Astrocyte (in vitro differentiated cells and primary cell): ENCODE measurements around the gene ALK. TPM values are rescaled to one million over a fixed set of nuclear protein-coding genes. Genes with fewer than 3 reads are reported as not detected.

ENCODE experiments used
- DNase-seq: peaks from one replicate; pipeline ENCODE4 v3.0.0-alpha.2; 2010; ENCODE audit warnings: low read depth
- FAIRE-seq: peaks from 2 replicates; lab custom pipeline; 2011; peaks lifted over from hg19 to GRCh38; lab: Jason Lieb, UNC
- H2AFZ ChIP-seq: 2 replicates; pipeline ENCODE4 v1.6.0; 2012; ENCODE audit warnings: low read depth, low read length, inconsistent platforms
- H3K27ac ChIP-seq: 2 replicates; pipeline ENCODE4 v1.5.1; 2011; ENCODE audit warnings: low read depth, low read length, inconsistent platforms
- H3K27me3 ChIP-seq: 2 replicates; pipeline ENCODE4 v1.6.0; 2011; ENCODE audit warnings: low read length, inconsistent platforms; ENCODE audit not compliant: insufficient read depth
- H3K36me3 ChIP-seq: 2 replicates; pipeline ENCODE4 v1.5.1; 2011; ENCODE audit warnings: low read length, inconsistent platforms; ENCODE audit not compliant: insufficient read depth
- H3K4me1 ChIP-seq: 2 replicates; pipeline ENCODE4 v1.5.1; 2011; ENCODE audit warnings: low read length, inconsistent platforms; ENCODE audit not compliant: insufficient read depth
- H3K4me2 ChIP-seq: 2 replicates; pipeline ENCODE4 v1.6.0; 2012; ENCODE audit warnings: low read length, inconsistent platforms
- H3K4me3 ChIP-seq: 2 replicates; pipeline ENCODE4 v1.5.1; 2011; ENCODE audit warnings: low read depth, mild to moderate bottlenecking, low read length, inconsistent platforms; ENCODE audit not compliant: insufficient read depth
- H3K79me2 ChIP-seq: 2 replicates; pipeline ENCODE4 v1.6.0; 2012; ENCODE audit warnings: mild to moderate bottlenecking, low read length, inconsistent platforms; ENCODE audit not compliant: insufficient read depth
- H3K9ac ChIP-seq: 2 replicates; pipeline ENCODE4 v1.6.0; 2012; ENCODE audit warnings: mild to moderate bottlenecking, low read length, inconsistent platforms
- H3K9me3 ChIP-seq: 2 replicates; pipeline ENCODE4 v1.5.1; 2012; ENCODE audit warnings: low read depth, mild to moderate bottlenecking, low read length, inconsistent platforms; ENCODE audit not compliant: insufficient read depth
- H4K20me1 ChIP-seq: 2 replicates; pipeline ENCODE4 v1.6.0; 2012; ENCODE audit warnings: low read length, inconsistent platforms; ENCODE audit not compliant: insufficient read depth
- H3K27ac Mint-ChIP-seq: one replicate; pipeline ENCODE4 v1.8.0; 2021; ENCODE audit warnings: mild to moderate bottlenecking, mixed read lengths; ENCODE audit not compliant: unreplicated experiment
- H3K27me3 Mint-ChIP-seq: one replicate; pipeline ENCODE4 v1.8.0; 2021; ENCODE audit warnings: low read depth, mixed read lengths; ENCODE audit not compliant: unreplicated experiment
- H3K36me3 Mint-ChIP-seq: one replicate; pipeline ENCODE4 v1.8.0; 2021; ENCODE audit warnings: low read depth, mixed read lengths; ENCODE audit not compliant: unreplicated experiment
- H3K4me1 Mint-ChIP-seq: one replicate; pipeline ENCODE4 v1.8.0; 2021; ENCODE audit warnings: low read depth, mixed read lengths; ENCODE audit not compliant: unreplicated experiment
- H3K4me3 Mint-ChIP-seq: one replicate; pipeline ENCODE4 v1.8.0; 2021; ENCODE audit warnings: mild to moderate bottlenecking, moderate library complexity, mixed read lengths; ENCODE audit not compliant: unreplicated experiment
- H3K9me3 Mint-ChIP-seq: one replicate; pipeline ENCODE4 v1.8.0; 2021; ENCODE audit warnings: mild to moderate bottlenecking, mixed read lengths; ENCODE audit not compliant: unreplicated experiment
- EZH2 ChIP-seq: IDR thresholded peaks from 2 replicates; pipeline ENCODE4 v1.6.1; 2012; ENCODE audit warnings: mild to moderate bottlenecking, low read length, inconsistent platforms; ENCODE audit not compliant: insufficient read depth
- total RNA-seq: library from RNA; stranded (reverse); gene quantifications from 2 replicates; pipeline ENCODE4 v1.2.1, GENCODE V29; 2021
- TF ChIP-seq, protein P1 (sequence below): IDR thresholded peaks from 2 replicates; pipeline ENCODE4 v1.5.1; 2011; ENCODE audit warnings: low read depth, mild to moderate bottlenecking, inconsistent platforms, low read length, moderate library complexity; ENCODE audit not compliant: insufficient read depth

Gene ALK
- total RNA-seq, 1 donor from 2014 or later: 0.16 TPM

DNA sequence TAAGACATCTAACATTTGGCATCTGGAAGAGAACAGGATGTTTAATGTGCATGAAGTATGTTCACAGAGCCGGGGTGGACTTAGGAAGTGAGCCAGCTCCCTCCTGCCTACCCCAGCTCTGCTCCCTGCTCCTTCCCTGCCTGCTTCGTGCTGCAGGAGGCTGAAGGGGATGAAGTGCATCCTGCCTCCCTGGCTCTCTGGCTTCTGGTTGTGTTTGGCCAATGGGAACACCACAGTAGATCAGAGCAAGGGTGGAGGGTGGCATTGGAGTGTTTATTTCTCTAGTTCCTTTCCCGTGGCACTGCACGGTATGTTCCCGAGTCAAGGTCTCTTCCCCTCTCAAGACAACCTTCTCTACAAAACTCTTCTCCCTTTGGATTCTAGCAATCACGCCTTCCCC, 426.3 kb downstream of the ALK start:
- Mint-ChIP-seq H3K4me3 (no peak overlapping the region), H3K9me3 (no peaks in the 10 kb centered on the region), H3K36me3 (no peaks in the 10 kb centered on the region), H3K27me3 (no peaks in the 10 kb centered on the region), H3K4me1 (no peaks in the 10 kb centered on the region), H3K27ac (no peak overlapping the region)
- no peak overlapping the region for H2AFZ ChIP-seq
- H3K4me2 ChIP-seq: no peak overlapping the region
- no peaks in the 10 kb centered on the region for H3K9me3 ChIP-seq
- H3K4me3 ChIP-seq: no peak overlapping the region
- TF ChIP-seq EZH2: no peak
- TF ChIP-seq, protein P1, sequence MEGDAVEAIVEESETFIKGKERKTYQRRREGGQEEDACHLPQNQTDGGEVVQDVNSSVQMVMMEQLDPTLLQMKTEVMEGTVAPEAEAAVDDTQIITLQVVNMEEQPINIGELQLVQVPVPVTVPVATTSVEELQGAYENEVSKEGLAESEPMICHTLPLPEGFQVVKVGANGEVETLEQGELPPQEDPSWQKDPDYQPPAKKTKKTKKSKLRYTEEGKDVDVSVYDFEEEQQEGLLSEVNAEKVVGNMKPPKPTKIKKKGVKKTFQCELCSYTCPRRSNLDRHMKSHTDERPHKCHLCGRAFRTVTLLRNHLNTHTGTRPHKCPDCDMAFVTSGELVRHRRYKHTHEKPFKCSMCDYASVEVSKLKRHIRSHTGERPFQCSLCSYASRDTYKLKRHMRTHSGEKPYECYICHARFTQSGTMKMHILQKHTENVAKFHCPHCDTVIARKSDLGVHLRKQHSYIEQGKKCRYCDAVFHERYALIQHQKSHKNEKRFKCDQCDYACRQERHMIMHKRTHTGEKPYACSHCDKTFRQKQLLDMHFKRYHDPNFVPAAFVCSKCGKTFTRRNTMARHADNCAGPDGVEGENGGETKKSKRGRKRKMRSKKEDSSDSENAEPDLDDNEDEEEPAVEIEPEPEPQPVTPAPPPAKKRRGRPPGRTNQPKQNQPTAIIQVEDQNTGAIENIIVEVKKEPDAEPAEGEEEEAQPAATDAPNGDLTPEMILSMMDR: no peak
- no peaks in the 10 kb centered on the region for H3K27me3 ChIP-seq
- FAIRE-seq: no peak
- no peaks in the 10 kb centered on the region for H4K20me1 ChIP-seq
- H3K4me1 ChIP-seq: no peaks in the 10 kb centered on the region
- no peaks in the 10 kb centered on the region for H3K36me3 ChIP-seq
- DNase-seq: no peak
- H3K79me2 ChIP-seq: no peaks in the 10 kb centered on the region
- no peak overlapping the region for H3K27ac ChIP-seq
- H3K9ac ChIP-seq: no peak overlapping the region

DNA sequence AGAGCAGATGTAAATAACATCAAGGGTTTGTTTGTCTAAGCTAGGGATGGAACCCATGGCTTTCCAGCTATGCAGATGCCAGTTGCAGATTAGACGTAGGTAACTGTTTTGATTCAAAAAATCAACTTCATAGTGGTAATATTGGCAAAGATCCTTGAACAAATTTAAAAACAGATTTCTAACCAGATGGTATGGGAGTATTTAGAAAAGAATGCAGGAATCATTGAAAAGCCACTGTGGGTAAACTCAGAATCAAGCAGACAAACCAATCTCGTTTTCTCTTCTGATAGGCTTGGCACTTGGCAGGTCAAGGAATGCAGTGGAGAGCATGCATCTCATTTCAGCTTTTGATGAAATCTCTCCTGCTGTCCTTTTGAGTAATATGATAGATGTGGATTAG, 428.7 kb downstream of the ALK start:
- H3K4me2 ChIP-seq: no peak overlapping the region
- H3K9me3 Mint-ChIP-seq: no peaks in the 10 kb centered on the region
- H3K79me2 ChIP-seq: no peaks in the 10 kb centered on the region
- no peaks in the 10 kb centered on the region for H3K9me3 ChIP-seq
- no peaks in the 10 kb centered on the region for H4K20me1 ChIP-seq
- H3K36me3 ChIP-seq: no peaks in the 10 kb centered on the region
- H3K27ac ChIP-seq: no peak overlapping the region
- no peak overlapping the region for H2AFZ ChIP-seq
- H3K36me3 Mint-ChIP-seq: no peaks in the 10 kb centered on the region
- no peaks in the 10 kb centered on the region for H3K27me3 Mint-ChIP-seq
- H3K4me1 Mint-ChIP-seq: peaks cover 3% of the 10 kb centered on the region
- H3K4me1 ChIP-seq: no peaks in the 10 kb centered on the region
- no peak overlapping the region for H3K4me3 ChIP-seq
- DNase-seq (no peak), FAIRE-seq (no peak)
- H3K9ac ChIP-seq: no peak overlapping the region
- H3K27ac Mint-ChIP-seq: no peak overlapping the region
- no peak for TF ChIP-seq EZH2
- TF ChIP-seq, protein P1: no peak
- no peak overlapping the region for H3K4me3 Mint-ChIP-seq
- H3K27me3 ChIP-seq: no peaks in the 10 kb centered on the region

DNA sequence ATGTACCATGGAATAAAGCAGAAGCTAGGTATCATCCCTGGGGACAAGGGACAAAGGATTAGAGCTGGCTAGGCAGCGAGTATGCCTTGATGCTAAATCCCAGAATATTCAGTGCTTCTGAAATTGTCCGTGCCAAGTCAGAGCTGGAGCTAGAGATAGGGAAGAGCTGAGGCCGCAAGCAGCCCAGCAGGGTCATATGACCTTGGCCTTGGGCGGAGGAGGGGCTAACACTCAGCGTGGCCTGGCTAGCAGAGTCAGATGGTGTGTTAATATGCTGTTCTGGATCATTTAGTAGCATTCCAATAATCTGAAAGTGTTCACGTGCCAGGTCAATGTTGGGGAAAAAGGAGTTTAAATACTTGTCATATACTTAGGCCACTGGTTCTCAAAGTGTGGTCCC, 431.3 kb downstream of the ALK start:
- DNase-seq (no peak), FAIRE-seq (no peak)
- no peaks in the 10 kb centered on the region for H3K27me3 ChIP-seq
- no peak overlapping the region for H2AFZ ChIP-seq
- H3K4me1 ChIP-seq: no peaks in the 10 kb centered on the region
- no peaks in the 10 kb centered on the region for H3K36me3 ChIP-seq
- H3K27ac Mint-ChIP-seq: no peak overlapping the region
- no peaks in the 10 kb centered on the region for H3K79me2 ChIP-seq
- no peak for TF ChIP-seq EZH2
- TF ChIP-seq, protein P1: no peak
- no peaks in the 10 kb centered on the region for H3K27me3 Mint-ChIP-seq
- H3K4me1 Mint-ChIP-seq: peaks cover 15% of the 10 kb centered on the region
- no peaks in the 10 kb centered on the region for H4K20me1 ChIP-seq
- H3K4me3 ChIP-seq: no peak overlapping the region
- no peak overlapping the region for H3K27ac ChIP-seq
- H3K36me3 Mint-ChIP-seq: no peaks in the 10 kb centered on the region
- H3K4me2 ChIP-seq: no peak overlapping the region
- H3K9me3 Mint-ChIP-seq: no peaks in the 10 kb centered on the region
- H3K9me3 ChIP-seq: no peaks in the 10 kb centered on the region
- H3K4me3 Mint-ChIP-seq: no peak overlapping the region
- no peak overlapping the region for H3K9ac ChIP-seq
